Measurements from ENCODE around the gene DOCK1.

The DOCK1 gene

GRCh38 chr10:127435246-127435645, 530.0 kb downstream of the DOCK1 start:
- no peaks in the 10 kb centered on the region for H3K4me1 Mint-ChIP-seq
- no peaks in the 10 kb centered on the region for H3K9me3 Mint-ChIP-seq
- H3K4me3 Mint-ChIP-seq: no peak overlapping the region
- H3K27ac Mint-ChIP-seq: no peak overlapping the region
- no peak for ATAC-seq
- DNase-seq: no peak
- no peaks in the 10 kb centered on the region for H3K27me3 Mint-ChIP-seq
- no peaks in the 10 kb centered on the region for H3K36me3 Mint-ChIP-seq (ENCODE audit: low read depth)

- Mint-ChIP-seq H3K4me3 (no peak overlapping the region), H3K27me3 (no peaks in the 10 kb centered on the region), H3K4me1 (no peaks in the 10 kb centered on the region), H3K9me3 (no peaks in the 10 kb centered on the region), H3K36me3 (ENCODE audit: low read depth) (no peaks in the 10 kb centered on the region), H3K27ac (no peak overlapping the region)
- ATAC-seq (no peak), DNase-seq (no peak)
Measured at GRCh38 chr10:127440371-127440770, 535.1 kb downstream of the DOCK1 start.

GRCh38 chr10:127441350-127442219, 536.4 kb downstream of the DOCK1 start:
- Mint-ChIP-seq H3K36me3 (ENCODE audit: low read depth) (no peaks in the 10 kb centered on the region), H3K27ac (no peak overlapping the region), H3K27me3 (no peaks in the 10 kb centered on the region), H3K4me1 (no peaks in the 10 kb centered on the region), H3K4me3 (no peak overlapping the region), H3K9me3 (no peaks in the 10 kb centered on the region)
- no peak for DNase-seq
- no peak for ATAC-seq

- Mint-ChIP-seq H3K27ac (no peak overlapping the region), H3K4me1 (no peaks in the 10 kb centered on the region)
- ATAC-seq: no peak
Measured at GRCh38 chr10:127442220-127442525, 536.9 kb downstream of the DOCK1 start.

GRCh38 chr10:127444155-127444554, 538.9 kb downstream of the DOCK1 start:
- no peaks in the 10 kb centered on the region for H3K27me3 Mint-ChIP-seq
- no peak overlapping the region for H3K27ac Mint-ChIP-seq
- DNase-seq (no peak), ATAC-seq (no peak)
- no peak overlapping the region for H3K4me3 Mint-ChIP-seq
- H3K36me3 Mint-ChIP-seq (ENCODE audit: low read depth): no peaks in the 10 kb centered on the region
- H3K4me1 Mint-ChIP-seq: no peaks in the 10 kb centered on the region
- H3K9me3 Mint-ChIP-seq: no peaks in the 10 kb centered on the region

More at GRCh38 chr10:127442220-127442525, 536.9 kb downstream of the DOCK1 start:
- H3K9me3 Mint-ChIP-seq: no peaks in the 10 kb centered on the region
- H3K27me3 Mint-ChIP-seq: no peaks in the 10 kb centered on the region
- no peaks in the 10 kb centered on the region for H3K36me3 Mint-ChIP-seq (ENCODE audit: low read depth)
- H3K4me3 Mint-ChIP-seq: no peak overlapping the region
- no peak for DNase-seq

- DNase-seq: no peak
Measured at GRCh38 chr10:127447197-127447596, 542.0 kb downstream of the DOCK1 start.

GRCh38 chr10:127449490-127449889, 544.3 kb downstream of the DOCK1 start:
- Mint-ChIP-seq H3K36me3 (ENCODE audit: low read depth) (no peaks in the 10 kb centered on the region), H3K27ac (no peak overlapping the region), H3K4me3 (no peak overlapping the region), H3K27me3 (no peaks in the 10 kb centered on the region), H3K9me3 (no peaks in the 10 kb centered on the region), H3K4me1 (no peaks in the 10 kb centered on the region)
- DNase-seq (no peak), ATAC-seq (no peak)

More at GRCh38 chr10:127447197-127447596, 542.0 kb downstream of the DOCK1 start:
- no peaks in the 10 kb centered on the region for H3K9me3 Mint-ChIP-seq
- H3K4me3 Mint-ChIP-seq: no peak overlapping the region
- no peak for ATAC-seq
- H3K27me3 Mint-ChIP-seq: no peaks in the 10 kb centered on the region
- H3K4me1 Mint-ChIP-seq: no peaks in the 10 kb centered on the region
- no peak overlapping the region for H3K27ac Mint-ChIP-seq
- no peaks in the 10 kb centered on the region for H3K36me3 Mint-ChIP-seq (ENCODE audit: low read depth)

GRCh38 chr10:127450644-127451043, 545.4 kb downstream of the DOCK1 start:
- H3K27ac Mint-ChIP-seq: no peak overlapping the region
- H3K4me1 Mint-ChIP-seq: no peaks in the 10 kb centered on the region
- no peaks in the 10 kb centered on the region for H3K27me3 Mint-ChIP-seq
- ATAC-seq (no peak), DNase-seq (no peak)
- no peak overlapping the region for H3K4me3 Mint-ChIP-seq
- H3K9me3 Mint-ChIP-seq: no peaks in the 10 kb centered on the region
- H3K36me3 Mint-ChIP-seq (ENCODE audit: low read depth): no peaks in the 10 kb centered on the region

GRCh38 chr10:127451628-127452027, 546.4 kb downstream of the DOCK1 start:
- H3K27ac Mint-ChIP-seq: no peak overlapping the region
- ATAC-seq (no peak), DNase-seq (no peak)
- peaks cover 3% of the 10 kb centered on the region for H3K27me3 Mint-ChIP-seq
- no peaks in the 10 kb centered on the region for H3K36me3 Mint-ChIP-seq (ENCODE audit: low read depth)
- H3K4me1 Mint-ChIP-seq: no peaks in the 10 kb centered on the region
- H3K4me3 Mint-ChIP-seq: no peak overlapping the region
- H3K9me3 Mint-ChIP-seq: no peaks in the 10 kb centered on the region

- H3K27ac Mint-ChIP-seq: no peak overlapping the region
- no peak for DNase-seq
- no peak overlapping the region for H3K4me3 Mint-ChIP-seq
- peaks cover 3% of the 10 kb centered on the region for H3K27me3 Mint-ChIP-seq
- H3K36me3 Mint-ChIP-seq (ENCODE audit: low read depth): no peaks in the 10 kb centered on the region
- H3K4me1 Mint-ChIP-seq: no peaks in the 10 kb centered on the region
- H3K9me3 Mint-ChIP-seq: no peaks in the 10 kb centered on the region
- ATAC-seq: no peak
Measured at GRCh38 chr10:127452568-127452967, 547.3 kb downstream of the DOCK1 start.

GRCh38 chr10:127453706-127454105, 548.5 kb downstream of the DOCK1 start:
- peaks cover 4% of the 10 kb centered on the region for H3K9me3 Mint-ChIP-seq
- H3K36me3 Mint-ChIP-seq (ENCODE audit: low read depth): peaks cover 2% of the 10 kb centered on the region
- DNase-seq (no peak), ATAC-seq (no peak)
- H3K4me1 Mint-ChIP-seq: no peaks in the 10 kb centered on the region
- H3K27ac Mint-ChIP-seq: no peak overlapping the region
- peaks cover 9% of the 10 kb centered on the region for H3K27me3 Mint-ChIP-seq
- H3K4me3 Mint-ChIP-seq: no peak overlapping the region

GRCh38 chr10:127456122-127456521, 550.9 kb downstream of the DOCK1 start:
- no peak overlapping the region for H3K27ac Mint-ChIP-seq
- H3K4me1 Mint-ChIP-seq: no peaks in the 10 kb centered on the region
- no peak overlapping the region for H3K4me3 Mint-ChIP-seq
- no peak for ATAC-seq
- H3K36me3 Mint-ChIP-seq (ENCODE audit: low read depth): peaks cover 2% of the 10 kb centered on the region
- no peak for DNase-seq
- peaks cover 9% of the 10 kb centered on the region for H3K27me3 Mint-ChIP-seq
- H3K9me3 Mint-ChIP-seq: peaks cover 4% of the 10 kb centered on the region

- H3K4me3 Mint-ChIP-seq: no peak overlapping the region
- no peak for ATAC-seq
- peaks cover 4% of the 10 kb centered on the region for H3K9me3 Mint-ChIP-seq
- no peak overlapping the region for H3K27ac Mint-ChIP-seq
- H3K27me3 Mint-ChIP-seq: peaks cover 9% of the 10 kb centered on the region
- peaks cover 2% of the 10 kb centered on the region for H3K36me3 Mint-ChIP-seq (ENCODE audit: low read depth)
- no peaks in the 10 kb centered on the region for H3K4me1 Mint-ChIP-seq
- no peak for DNase-seq
Measured at GRCh38 chr10:127458016-127458810, 553.0 kb downstream of the DOCK1 start.

- H3K27me3 Mint-ChIP-seq: peaks cover 9% of the 10 kb centered on the region
- ATAC-seq (no peak), DNase-seq (no peak)
- H3K27ac Mint-ChIP-seq: no peak overlapping the region
- no peak overlapping the region for H3K4me3 Mint-ChIP-seq
- H3K36me3 Mint-ChIP-seq (ENCODE audit: low read depth): peaks cover 2% of the 10 kb centered on the region
- H3K4me1 Mint-ChIP-seq: no peaks in the 10 kb centered on the region
- peaks cover 4% of the 10 kb centered on the region for H3K9me3 Mint-ChIP-seq
Measured at GRCh38 chr10:127458829-127459228, 553.6 kb downstream of the DOCK1 start.

- H3K27me3 Mint-ChIP-seq: peaks cover 9% of the 10 kb centered on the region
- peaks cover 4% of the 10 kb centered on the region for H3K9me3 Mint-ChIP-seq
- no peaks in the 10 kb centered on the region for H3K4me1 Mint-ChIP-seq
- no peak for DNase-seq
- H3K27ac Mint-ChIP-seq: no peak overlapping the region
- H3K4me3 Mint-ChIP-seq: no peak overlapping the region
- peaks cover 2% of the 10 kb centered on the region for H3K36me3 Mint-ChIP-seq (ENCODE audit: low read depth)
- no peak for ATAC-seq
Measured at GRCh38 chr10:127459918-127460317, 554.7 kb downstream of the DOCK1 start.

Data from activated naive CD8-positive, alpha-beta T cell treated with anti-CD3 and anti-CD28 coated beads, Interleukin-2, amount 50 U/mL, for 24 hours (primary cell).